GM12875 (cell line): Measurements from ENCODE around the gene PKD1.

ENCODE experiments used
- H3K4me3 ChIP-seq: one replicate; pipeline ENCODE4 v1.5.1; 2011; ENCODE audit warnings: low read depth, low read length, control low read depth
- TF ChIP-seq, protein P1 (sequence below): IDR thresholded peaks from 2 replicates; pipeline ENCODE4 v1.5.1; 2011; ENCODE audit warnings: low read depth, mild to moderate bottlenecking, control low read depth, inconsistent platforms, low read length, moderate library complexity, borderline replicate concordance; ENCODE audit not compliant: insufficient read depth

Gene PKD1

DNA sequence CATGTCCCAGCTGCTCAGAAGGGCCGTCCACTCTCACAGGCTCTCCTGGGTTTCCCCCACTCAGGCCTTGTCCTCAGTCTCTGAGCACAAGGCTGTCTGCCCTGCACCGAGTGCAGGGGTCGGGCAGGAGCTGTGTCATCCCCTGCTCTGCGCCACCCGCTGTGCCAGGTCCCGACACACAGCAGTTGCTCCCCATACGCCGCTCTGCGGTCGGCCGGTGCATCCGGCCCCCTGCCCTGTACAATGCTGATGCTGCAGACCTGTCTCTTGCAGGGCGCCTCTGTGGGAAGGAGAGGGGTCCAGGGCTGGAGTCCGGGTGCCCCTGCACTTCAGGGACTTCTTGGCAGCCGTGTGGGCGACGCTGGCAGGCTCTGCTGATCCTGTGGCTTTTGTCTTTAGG lies 81.8 kb downstream of the PKD1 start:
- no peak overlapping the region for H3K4me3 ChIP-seq
- TF ChIP-seq, protein P1, sequence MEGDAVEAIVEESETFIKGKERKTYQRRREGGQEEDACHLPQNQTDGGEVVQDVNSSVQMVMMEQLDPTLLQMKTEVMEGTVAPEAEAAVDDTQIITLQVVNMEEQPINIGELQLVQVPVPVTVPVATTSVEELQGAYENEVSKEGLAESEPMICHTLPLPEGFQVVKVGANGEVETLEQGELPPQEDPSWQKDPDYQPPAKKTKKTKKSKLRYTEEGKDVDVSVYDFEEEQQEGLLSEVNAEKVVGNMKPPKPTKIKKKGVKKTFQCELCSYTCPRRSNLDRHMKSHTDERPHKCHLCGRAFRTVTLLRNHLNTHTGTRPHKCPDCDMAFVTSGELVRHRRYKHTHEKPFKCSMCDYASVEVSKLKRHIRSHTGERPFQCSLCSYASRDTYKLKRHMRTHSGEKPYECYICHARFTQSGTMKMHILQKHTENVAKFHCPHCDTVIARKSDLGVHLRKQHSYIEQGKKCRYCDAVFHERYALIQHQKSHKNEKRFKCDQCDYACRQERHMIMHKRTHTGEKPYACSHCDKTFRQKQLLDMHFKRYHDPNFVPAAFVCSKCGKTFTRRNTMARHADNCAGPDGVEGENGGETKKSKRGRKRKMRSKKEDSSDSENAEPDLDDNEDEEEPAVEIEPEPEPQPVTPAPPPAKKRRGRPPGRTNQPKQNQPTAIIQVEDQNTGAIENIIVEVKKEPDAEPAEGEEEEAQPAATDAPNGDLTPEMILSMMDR: no peak

DNA sequence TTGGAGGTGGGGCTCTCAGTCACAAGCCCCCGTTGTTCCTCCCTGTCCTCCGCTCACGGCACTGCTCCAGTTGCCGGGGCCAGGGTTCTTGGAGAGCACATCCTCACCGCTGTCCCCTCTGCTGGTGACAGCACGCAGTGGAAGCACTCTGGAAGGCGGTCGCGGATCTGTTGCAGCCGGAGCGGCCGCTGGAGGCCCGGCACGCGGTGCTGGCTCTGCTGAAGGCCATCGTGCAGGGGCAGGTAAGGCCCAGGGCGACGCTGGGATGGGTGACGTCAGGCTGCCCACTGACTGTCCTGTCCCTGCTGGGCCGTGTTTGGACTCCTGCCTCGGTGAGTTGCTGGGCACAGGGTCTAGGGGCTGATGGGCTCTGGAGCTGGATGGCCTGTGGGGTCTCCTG lies 82.5 kb downstream of the PKD1 start:
- TF ChIP-seq, protein P1: no peak
- H3K4me3 ChIP-seq: no peak overlapping the region

DNA sequence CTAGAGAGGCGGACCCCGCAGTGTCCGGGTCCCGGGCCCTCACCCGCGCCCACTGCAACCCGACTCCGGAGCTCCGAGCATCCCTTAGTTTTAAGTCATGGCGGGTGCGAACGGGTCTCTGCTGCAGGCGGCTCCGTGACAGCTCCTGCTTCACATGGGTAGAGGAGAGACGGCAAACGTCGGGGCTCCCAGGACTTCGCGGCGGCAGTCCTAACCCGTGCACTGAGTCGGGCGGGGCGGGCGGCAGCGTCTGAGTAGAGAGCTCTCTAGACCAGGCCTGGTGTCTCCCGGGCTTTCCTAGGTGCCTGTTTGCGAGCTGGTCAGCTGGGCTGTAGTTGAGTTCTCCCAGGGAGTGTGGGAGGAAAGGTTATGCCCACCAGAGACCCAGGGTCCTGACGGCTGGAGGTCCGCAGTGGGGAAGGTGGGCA lies 87.6 kb downstream of the PKD1 start:
- TF ChIP-seq, protein P1: no peak
- peak overlapping the region; percentile 87 for H3K4me3 ChIP-seq

DNA sequence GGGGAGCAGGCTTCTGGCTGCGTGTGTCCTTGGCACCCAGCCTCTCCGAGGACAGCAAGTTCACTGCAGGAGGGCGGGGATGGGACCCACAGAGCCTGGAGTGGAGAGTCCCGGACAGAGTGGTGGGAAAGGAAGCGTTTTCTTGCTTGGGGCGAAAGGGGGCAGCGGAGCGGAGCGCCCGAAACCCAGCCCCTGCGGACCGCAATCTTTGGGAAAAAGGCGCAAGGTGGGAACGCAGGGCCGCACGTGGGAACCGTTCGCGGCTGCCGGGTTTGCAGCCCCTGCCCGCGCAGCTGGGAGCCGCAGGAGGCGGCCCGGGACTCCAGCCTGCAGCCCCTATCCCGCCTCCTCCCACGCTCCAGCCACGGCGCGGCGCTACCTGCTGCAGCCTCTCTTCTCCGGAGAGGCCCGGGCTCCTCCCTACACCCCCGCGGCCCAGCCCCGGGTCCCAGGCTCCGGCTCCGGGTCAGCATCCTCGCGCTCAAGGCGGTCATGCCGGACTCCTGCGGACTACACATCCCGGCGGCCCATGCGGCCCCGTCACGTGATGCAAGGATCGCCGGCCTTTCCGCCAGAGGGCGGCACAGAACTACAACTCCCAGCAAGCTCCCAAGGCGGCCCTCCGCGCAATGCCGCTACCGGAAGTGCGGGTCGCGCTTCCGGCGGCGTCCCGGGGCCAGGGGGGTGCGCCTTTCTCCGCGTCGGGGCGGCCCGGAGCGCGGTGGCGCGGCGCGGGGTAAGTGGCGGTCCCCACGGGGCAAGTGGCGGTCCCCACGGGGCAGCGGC lies 88.2 kb downstream of the PKD1 start, which contains the start of the genes NTHL1 and TSC2:
TSS of gene NTHL1 (minus strand) at position 505 of the 786 bp plus-strand sequence. CDS start at position 494, 11 bp downstream.
TSS of gene TSC2 (plus strand) at position 656 of the 786 bp plus-strand sequence. CDS start 631 bp downstream, outside the sequence.
- H3K4me3 ChIP-seq: peak within 1 kb of the TSS; percentile 87
- TF ChIP-seq, protein P1: no peak

DNA sequence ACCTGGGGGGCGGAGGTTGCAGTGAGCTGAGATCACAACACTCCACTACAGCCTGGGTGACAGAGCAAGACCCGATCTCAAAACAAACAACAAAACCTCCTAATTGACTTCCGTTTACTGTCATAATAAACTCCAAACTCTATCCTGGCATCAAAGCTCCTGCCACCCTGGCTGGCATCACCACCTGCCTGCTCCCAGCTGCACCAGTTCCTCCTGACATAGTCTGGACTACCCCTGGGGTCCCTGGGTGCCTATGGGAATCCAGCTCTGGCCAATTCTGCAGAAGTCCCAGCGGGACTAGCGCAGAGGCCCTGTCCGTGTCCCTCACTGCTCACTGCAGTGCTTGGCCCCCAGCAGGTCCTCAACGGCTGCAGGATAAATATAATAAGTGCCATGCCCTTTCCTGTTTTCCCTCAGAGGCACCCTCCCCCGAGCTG lies 88.8 kb downstream of the PKD1 start:
- peak overlapping the region; percentile 87 for H3K4me3 ChIP-seq
- TF ChIP-seq, protein P1: no peak

DNA sequence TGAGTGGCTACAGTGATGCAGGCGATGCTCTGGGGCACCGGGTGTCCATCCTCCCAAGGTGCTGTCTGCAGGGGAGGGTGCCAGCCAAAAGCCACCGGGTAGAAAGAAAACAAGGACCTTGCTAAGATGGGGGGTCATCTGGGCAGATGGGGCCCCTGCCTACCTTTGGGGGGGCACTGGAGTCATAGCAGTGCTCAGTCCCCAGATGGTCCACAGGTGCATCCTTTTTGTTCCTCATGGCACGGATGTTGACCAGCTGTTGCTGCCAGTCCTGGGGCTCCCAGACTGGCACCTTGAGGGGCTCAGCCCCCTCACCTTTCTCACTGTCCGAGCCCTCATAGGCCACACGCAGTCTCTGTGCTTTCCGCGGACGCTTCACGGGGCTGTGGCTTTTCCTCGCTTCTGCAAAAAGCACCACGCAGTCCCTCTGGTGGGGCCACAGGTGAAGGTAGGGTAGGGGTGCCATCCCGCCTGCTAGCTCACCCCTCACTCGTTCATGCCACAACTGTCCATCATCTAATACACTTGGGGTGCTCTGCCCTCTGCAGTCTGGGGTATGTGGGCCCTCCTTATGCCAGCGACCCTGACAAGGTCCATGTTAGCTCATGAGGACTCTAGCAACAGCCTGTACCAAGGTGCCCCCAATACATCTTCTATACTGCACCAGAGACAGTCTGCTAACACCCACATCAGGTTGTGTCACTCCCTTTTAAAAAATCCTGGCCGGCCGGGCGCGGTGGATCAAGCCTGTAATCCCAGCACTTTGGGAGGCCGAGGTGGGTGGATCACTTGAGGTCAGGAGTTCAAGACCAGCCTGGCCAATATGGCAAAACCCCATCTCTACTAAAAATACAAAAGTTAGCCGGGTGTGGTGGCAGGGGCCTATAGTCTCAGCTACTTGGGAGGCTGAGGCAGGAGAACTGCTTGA lies 89.5 kb downstream of the PKD1 start:
- H3K4me3 ChIP-seq: no peak overlapping the region
- TF ChIP-seq, protein P1: no peak
